Measurements from ENCODE around the gene TTC39C.

TTC39C gene

GRCh38 chr18:23990474-23991410 lies 23.8 kb upstream of the TTC39C start:
- no peak for DNase-seq

- peak in 34 of 56 donors; percentile 5 to 83 (median 27) for DNase-seq
Observed at GRCh38 chr18:23992089-23992940, 22.2 kb upstream of the TTC39C start.

DNA sequence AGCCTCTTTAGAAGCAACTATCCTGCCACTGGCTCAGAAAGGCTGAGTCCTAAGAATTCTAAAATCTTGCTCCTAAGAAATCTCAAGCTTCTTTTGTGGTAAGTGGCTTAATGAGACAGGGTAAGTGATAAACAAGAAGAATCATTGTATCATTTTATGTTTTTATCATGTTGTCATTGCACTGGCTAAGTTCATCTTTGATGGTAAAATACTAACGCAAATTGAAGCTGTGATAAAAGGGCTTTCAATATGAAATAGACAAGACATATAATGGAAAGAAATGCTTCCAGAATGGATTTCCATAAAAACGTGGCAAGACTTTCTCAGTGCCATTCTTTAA lies 21.6 kb upstream of the TTC39C start:
- no peak for DNase-seq

- DNase-seq = peak in 13 of 56 donors; percentile 3 to 47 (median 20)
Observed at GRCh38 chr18:23994361-23994902, 20.1 kb upstream of the TTC39C start.

- DNase-seq = no peak
Observed at GRCh38 chr18:23995180-23995579, 19.4 kb upstream of the TTC39C start.

DNA sequence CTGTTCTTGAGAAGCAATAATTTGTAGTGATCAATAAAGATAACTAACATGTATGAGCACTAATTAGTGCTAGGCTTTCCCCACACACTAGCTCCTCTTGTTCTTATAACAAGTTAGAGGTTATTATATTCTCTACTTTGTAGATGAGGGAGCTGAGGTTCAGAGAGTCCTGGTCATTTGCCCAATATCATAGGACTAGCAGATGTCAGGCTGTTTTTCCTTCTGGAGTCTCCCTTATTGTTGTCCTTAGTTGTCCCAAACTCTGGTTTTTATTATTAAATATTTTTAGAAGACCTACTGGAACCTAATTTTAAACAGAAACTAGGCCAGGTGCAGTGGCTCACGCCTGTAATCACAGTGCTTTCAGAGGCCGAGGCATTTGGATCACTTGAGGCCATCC lies 16.5 kb upstream of the TTC39C start:
- no peak for DNase-seq

DNA sequence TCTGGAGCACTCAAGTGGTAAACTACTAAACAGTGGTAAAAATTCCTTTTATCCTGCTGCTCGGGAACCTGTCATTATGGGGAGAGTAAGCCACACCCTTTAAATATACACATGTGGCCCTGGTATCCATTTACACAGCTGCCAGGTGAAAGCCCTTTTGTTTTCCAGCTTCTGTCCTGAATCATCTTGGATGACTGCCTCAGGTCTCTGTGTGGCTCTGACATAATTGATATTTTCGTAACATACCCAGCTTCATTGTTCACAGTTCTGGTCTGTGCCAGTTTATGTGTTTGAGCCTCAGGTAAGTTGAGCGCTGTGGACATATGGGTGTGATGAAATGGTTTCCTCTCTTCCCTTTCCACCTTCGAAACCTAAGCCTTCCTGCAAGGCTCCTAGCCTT lies 15.7 kb upstream of the TTC39C start:
- DNase-seq = no peak

- DNase-seq = no peak
Observed at GRCh38 chr18:24000613-24001490, 13.7 kb upstream of the TTC39C start.

DNA sequence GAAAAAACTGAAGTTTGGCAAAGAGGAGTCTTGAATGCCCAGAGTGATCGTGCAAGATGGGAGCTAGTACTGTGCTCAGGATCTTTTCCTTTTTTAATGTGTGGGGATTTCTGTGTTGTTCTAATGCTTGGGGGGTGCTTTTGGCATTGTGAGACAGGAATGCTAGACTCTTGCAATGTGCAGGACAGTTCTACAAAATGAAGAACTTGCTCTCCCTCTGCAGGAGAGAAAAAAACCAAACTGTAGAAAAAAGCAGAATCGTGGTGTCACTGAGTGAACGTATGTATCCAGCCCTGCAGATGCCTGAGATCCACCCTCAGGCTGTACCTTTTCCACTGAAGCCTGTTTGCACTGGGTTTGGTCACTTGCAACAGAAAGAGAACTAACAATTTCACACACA lies 12.1 kb upstream of the TTC39C start:
- DNase-seq = no peak

GRCh38 chr18:24003288-24003687 lies 11.3 kb upstream of the TTC39C start:
- no peak for DNase-seq

GRCh38 chr18:24003903-24004640 lies 10.5 kb upstream of the TTC39C start:
- DNase-seq = no peak

DNA sequence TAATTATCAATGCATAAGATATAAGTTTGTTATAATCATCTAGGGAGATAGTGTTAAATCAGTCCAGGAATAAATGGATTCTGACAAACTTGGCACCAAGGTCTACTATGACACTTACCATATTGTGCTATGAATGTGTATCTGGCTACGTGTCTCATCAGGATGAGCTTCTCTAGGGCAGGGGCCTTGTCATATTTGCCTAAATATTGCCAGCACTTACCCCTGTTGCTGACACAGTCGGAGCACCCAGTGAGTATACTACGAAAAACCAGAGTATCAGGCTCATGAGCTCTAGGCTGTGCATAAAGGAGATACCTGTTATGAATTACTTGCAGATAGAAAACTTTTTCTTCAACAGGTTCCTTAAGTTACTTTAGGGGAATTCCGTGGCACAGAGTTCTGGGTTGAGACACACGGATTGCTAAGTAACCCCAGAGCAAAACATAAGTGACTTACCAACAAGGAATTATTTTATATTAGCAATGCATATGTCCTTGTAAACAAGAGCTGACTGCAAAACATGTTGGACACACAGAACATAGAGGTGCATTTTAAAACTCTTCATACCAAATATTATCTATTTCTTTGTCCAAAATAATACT lies 7.7 kb upstream of the TTC39C start:
- no peak for DNase-seq

DNA sequence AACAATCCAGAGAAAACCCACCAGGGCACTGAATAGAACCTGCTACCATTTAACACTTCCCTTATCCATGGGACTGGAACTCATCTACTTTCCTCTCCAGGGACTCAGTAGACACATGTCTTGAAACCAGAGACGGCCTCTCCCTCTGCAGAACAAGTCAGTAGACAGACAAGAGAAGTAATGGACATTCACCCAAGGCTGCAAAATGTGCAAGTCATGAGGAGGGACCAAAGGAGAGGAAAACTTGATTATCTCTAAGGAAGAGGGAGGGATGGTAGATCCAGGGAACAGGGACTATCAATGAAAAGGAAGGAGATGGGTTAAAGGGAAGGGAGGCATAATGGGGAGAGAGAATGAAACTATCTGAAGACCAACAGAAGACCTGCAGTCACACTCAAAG lies 5.3 kb upstream of the TTC39C start:
- no peak for DNase-seq

GRCh38 chr18:24009651-24010333 lies 4.8 kb upstream of the TTC39C start:
- no peak for DNase-seq

DNA sequence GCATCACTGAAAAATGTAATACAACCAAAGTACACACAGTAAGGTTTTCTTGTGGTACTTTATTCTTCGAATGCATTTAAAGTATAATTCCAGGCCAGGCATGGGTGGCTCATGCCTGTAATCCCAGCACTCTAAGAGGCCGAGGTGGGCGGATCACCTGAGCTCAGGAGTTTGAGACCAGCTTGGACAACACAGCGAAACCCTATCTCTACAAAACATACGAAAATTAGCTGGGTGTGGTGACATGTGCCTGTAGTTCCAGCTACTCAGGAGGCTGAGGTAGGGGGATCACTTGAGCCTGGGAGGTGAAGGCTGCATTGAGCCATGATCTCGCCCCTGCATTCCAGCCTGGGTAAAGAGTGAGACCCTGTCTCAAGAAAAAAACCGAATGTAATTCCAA lies 3.9 kb upstream of the TTC39C start:
- DNase-seq = no peak

- no peak for DNase-seq
Observed at GRCh38 chr18:24011123-24011917, 3.2 kb upstream of the TTC39C start.

DNA sequence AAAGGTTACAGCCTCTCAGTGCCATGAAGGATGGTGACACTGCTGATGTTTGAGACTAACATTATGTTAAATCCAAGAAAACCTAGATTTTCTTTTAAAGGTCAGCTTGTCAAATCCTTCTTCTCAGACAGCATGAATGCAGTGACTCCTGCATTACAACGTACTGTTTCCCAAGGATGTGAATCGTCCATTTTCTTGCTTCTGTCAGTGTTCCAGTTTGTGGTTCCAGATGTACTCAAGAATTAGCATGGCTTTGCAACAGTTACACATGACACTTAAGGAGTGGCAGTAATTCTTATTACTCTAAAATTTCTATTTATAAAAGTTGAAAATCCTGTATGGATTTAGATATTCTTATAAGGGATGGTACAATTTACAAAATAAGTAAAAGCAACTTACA lies 1.5 kb upstream of the TTC39C start:
- DNase-seq = no peak

DNA sequence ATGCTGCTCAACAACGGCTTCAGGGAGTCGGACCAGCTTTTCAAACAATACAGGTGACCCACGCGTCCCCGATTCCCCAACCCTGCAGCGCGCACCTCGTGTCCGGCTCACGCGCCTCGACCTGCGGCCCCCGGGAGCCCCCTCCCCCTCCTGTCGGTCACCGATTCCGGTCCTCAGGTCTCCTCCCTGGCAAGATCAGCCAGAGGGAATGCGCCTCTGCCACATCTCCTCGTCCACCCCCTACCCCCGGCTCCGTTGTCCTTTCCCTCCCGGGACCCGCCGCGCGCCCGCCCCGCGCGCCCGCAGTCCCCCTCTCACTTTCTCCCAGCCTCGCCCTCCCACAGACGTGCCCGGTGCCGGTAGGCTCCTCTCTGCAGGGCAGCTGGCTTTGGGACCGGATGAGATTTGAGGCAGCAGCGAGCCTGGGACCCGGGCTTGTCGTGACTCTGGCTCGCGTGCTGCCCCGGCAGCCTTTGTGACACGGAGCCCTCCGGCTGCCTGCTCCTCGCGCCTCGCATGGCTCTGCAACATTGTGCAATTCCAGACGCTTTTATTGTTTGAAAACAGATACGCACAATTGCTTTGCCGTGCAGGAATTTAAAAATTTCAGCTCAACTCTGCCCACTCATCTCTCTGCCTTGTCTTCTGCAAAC lies 558 bp downstream of the TTC39C start:
- DNase-seq = peak in 31 of 56 donors; percentile 2 to 64 (median 34)

All from nucleus accumbens (tissue), 56 donors.